Loucy (cell line): ENCODE results near the gene GNG13.
"Not testable (repeated sequence)": the region's sequence is repeated elsewhere in the genome, so short reads cannot be mapped to it uniquely, and the experiment has no call there.

Experiments
- EZH2phosphoT487 ChIP-seq: fragments of 200-600 bp; IDR thresholded peaks from 2 replicates; pipeline ENCODE4 v1.6.1; 2018; ENCODE audit warnings: antibody characterized with exemption, mild to moderate bottlenecking, moderate library complexity, borderline replicate concordance
- TF ChIP-seq, protein P1 (sequence below): fragments of 200-600 bp; sonication (generic); conservative IDR thresholded peaks from 2 replicates; pipeline ENCODE4 v1.5.1; 2014; ENCODE audit warnings: mild to moderate bottlenecking, antibody characterized with exemption, low read length

GRCh38 chr16:836822-837221, 36.3 kb upstream of the GNG13 start:
- TF ChIP-seq, protein P1, sequence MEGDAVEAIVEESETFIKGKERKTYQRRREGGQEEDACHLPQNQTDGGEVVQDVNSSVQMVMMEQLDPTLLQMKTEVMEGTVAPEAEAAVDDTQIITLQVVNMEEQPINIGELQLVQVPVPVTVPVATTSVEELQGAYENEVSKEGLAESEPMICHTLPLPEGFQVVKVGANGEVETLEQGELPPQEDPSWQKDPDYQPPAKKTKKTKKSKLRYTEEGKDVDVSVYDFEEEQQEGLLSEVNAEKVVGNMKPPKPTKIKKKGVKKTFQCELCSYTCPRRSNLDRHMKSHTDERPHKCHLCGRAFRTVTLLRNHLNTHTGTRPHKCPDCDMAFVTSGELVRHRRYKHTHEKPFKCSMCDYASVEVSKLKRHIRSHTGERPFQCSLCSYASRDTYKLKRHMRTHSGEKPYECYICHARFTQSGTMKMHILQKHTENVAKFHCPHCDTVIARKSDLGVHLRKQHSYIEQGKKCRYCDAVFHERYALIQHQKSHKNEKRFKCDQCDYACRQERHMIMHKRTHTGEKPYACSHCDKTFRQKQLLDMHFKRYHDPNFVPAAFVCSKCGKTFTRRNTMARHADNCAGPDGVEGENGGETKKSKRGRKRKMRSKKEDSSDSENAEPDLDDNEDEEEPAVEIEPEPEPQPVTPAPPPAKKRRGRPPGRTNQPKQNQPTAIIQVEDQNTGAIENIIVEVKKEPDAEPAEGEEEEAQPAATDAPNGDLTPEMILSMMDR, result not testable (repeated sequence)
- not testable (repeated sequence) for TF ChIP-seq EZH2phosphoT487
